ENCODE measurements around the gene LCMT1. TPM values are rescaled to one million over a fixed set of nuclear protein-coding genes. Genes with fewer than 3 reads are reported as not detected.

LCMT1 gene
- total RNA-seq, 4 donors from 2014 or later: 10.8 to 24.5 (median 18.0) TPM

DNA sequence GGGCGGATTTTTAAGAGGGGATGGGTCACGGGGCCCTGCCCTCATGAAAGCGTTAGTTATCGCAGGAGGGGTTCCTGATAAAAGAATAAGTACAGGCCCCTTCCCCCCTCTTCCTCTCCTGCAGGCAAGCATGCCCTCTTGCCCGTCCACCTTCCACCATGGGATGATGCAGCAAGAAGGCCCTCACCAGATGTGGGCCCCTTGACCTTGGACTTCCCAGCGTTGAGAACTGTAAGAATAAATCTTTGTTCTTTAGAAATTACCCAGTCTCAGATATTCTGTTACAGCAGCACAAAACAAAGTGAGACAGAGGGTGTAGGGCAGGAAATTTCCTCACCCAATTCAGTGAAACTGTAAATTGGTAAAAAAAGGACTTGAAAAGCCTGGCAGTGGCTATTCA is 27.8 kb upstream of the LCMT1 start:
- Histone ChIP-seq H3K36me3 (peaks cover 0 to 9% (median 2%) of the 10 kb centered on the region in 4 donors), H3K27ac (replicated peaks in 1 of 4) (no peak overlapping the region), H3K4me1 (no peaks in the 10 kb centered on the region), H3K4me3 (no peak overlapping the region), H3K27me3 (no peaks in the 10 kb centered on the region), H3K9me3 (no peaks in the 10 kb centered on the region)
- TF ChIP-seq POLR2A (IDR thresholded peaks at IDR 0.05; ENCODE audit: low read depth) (no peak), POLR2AphosphoS5 (IDR thresholded peaks at IDR 0.05) (no peak), EP300 (IDR thresholded peaks at IDR 0.05) (no peak)
- TF ChIP-seq, protein P1, sequence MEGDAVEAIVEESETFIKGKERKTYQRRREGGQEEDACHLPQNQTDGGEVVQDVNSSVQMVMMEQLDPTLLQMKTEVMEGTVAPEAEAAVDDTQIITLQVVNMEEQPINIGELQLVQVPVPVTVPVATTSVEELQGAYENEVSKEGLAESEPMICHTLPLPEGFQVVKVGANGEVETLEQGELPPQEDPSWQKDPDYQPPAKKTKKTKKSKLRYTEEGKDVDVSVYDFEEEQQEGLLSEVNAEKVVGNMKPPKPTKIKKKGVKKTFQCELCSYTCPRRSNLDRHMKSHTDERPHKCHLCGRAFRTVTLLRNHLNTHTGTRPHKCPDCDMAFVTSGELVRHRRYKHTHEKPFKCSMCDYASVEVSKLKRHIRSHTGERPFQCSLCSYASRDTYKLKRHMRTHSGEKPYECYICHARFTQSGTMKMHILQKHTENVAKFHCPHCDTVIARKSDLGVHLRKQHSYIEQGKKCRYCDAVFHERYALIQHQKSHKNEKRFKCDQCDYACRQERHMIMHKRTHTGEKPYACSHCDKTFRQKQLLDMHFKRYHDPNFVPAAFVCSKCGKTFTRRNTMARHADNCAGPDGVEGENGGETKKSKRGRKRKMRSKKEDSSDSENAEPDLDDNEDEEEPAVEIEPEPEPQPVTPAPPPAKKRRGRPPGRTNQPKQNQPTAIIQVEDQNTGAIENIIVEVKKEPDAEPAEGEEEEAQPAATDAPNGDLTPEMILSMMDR (IDR thresholded peaks at IDR 0.05): no peak
- 79% methylated on average over 6 of the region's 6 CpGs for WGBS
- intact Hi-C loops (cut with DNase I): no loop called here
- no peak for DNase-seq (ENCODE audit: extremely low spot score)

GRCh38 chr16:25084797-25085196 is 26.7 kb upstream of the LCMT1 start:
- Histone ChIP-seq H3K9me3 (no peaks in the 10 kb centered on the region), H3K27ac (replicated peaks in 1 of 4) (no peak overlapping the region), H3K4me3 (no peak overlapping the region), H3K4me1 (no peaks in the 10 kb centered on the region), H3K27me3 (no peaks in the 10 kb centered on the region), H3K36me3 (peaks cover 0 to 9% (median 2%) of the 10 kb centered on the region in 4 donors)
- no peak for DNase-seq (ENCODE audit: extremely low spot score)
- intact Hi-C loops (cut with DNase I): no loop called here
- TF ChIP-seq, protein P1 (IDR thresholded peaks at IDR 0.05): no peak
- TF ChIP-seq EP300 (IDR thresholded peaks at IDR 0.05) (no peak), POLR2AphosphoS5 (IDR thresholded peaks at IDR 0.05) (no peak), POLR2A (IDR thresholded peaks at IDR 0.05; ENCODE audit: low read depth) (no peak)
- 76% methylated on average over 6 of the region's 6 CpGs for WGBS

DNA sequence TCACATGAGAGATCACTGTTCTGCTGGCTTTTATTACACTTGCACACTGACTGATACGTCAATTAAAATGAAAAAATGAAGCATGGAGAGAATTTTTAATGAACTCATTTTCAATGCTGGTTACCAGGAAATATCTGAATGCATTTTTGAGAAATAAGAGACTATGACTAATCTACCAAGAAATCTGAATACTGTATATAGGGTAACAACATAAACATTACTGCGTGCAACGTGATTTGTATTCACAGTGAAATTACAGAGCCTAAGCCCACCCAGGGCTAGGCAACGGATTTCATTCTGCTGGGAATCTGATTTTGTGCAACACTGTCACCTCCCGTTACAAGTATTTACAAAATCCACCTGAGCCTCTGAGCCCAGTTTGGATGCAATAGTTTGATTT is 23.8 kb upstream of the LCMT1 start:
- no peaks in the 10 kb centered on the region for H3K9me3 ChIP-seq
- DNase-seq (ENCODE audit: extremely low spot score): no peak
- H3K27ac ChIP-seq (replicated peaks in 1 of 4): no peak overlapping the region
- no peaks in the 10 kb centered on the region for H3K4me1 ChIP-seq
- 64% methylated on average over 5 of the region's 5 CpGs for WGBS
- TF ChIP-seq POLR2AphosphoS5 (IDR thresholded peaks at IDR 0.05) (no peak), POLR2A (IDR thresholded peaks at IDR 0.05; ENCODE audit: low read depth) (no peak), EP300 (IDR thresholded peaks at IDR 0.05) (no peak)
- TF ChIP-seq, protein P1 (IDR thresholded peaks at IDR 0.05): no peak
- H3K27me3 ChIP-seq: no peaks in the 10 kb centered on the region
- intact Hi-C loops (cut with DNase I): no loop called here
- H3K4me3 ChIP-seq: no peak overlapping the region
- peaks cover 0 to 9% (median 2%) of the 10 kb centered on the region in 4 donors for H3K36me3 ChIP-seq

GRCh38 chr16:25089351-25089750 is 22.2 kb upstream of the LCMT1 start:
- no peaks in the 10 kb centered on the region for H3K27me3 ChIP-seq
- no peaks in the 10 kb centered on the region for H3K4me1 ChIP-seq
- H3K4me3 ChIP-seq: no peak overlapping the region
- TF ChIP-seq POLR2A (IDR thresholded peaks at IDR 0.05; ENCODE audit: low read depth) (no peak), POLR2AphosphoS5 (IDR thresholded peaks at IDR 0.05) (no peak), EP300 (IDR thresholded peaks at IDR 0.05) (no peak)
- TF ChIP-seq, protein P1 (IDR thresholded peaks at IDR 0.05): no peak
- 80% methylated on average over 1 of the region's 5 CpGs for WGBS
- no peaks in the 10 kb centered on the region for H3K9me3 ChIP-seq
- intact Hi-C loops (cut with DNase I): no loop called here
- DNase-seq (ENCODE audit: extremely low spot score): no peak
- no peak overlapping the region for H3K27ac ChIP-seq (replicated peaks in 1 of 4)
- peaks cover 0 to under 1% (median 0%) of the 10 kb centered on the region in 4 donors for H3K36me3 ChIP-seq

DNA sequence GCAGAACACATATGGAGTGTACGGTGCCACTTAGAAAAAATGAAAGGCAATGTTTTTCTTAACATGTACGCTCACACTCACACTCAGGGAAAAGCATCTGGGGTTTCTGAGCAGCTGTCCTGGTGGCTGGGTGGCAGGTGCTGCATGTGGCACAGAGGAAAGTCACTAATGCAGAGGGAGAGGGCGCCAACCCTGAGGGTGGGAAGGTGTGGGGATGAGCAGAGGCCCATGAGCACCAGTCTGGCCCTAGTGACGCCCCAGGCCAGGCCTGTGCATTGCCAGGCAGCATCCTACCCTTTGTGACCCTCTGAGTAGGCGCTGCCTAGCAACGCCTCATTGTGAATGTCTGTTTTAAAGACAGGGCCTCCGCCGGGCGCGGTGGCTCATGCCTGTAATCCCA is 19.1 kb upstream of the LCMT1 start:
- intact Hi-C loops (cut with DNase I): no loop called here
- WGBS: 77% methylated on average over 10 of the region's 10 CpGs
- Histone ChIP-seq H3K9me3 (no peaks in the 10 kb centered on the region), H3K36me3 (no peaks in the 10 kb centered on the region), H3K4me1 (no peaks in the 10 kb centered on the region), H3K4me3 (no peak overlapping the region), H3K27me3 (no peaks in the 10 kb centered on the region), H3K27ac (replicated peaks in 1 of 4) (no peak overlapping the region)
- no peak for DNase-seq (ENCODE audit: extremely low spot score)
- TF ChIP-seq, protein P1 (IDR thresholded peaks at IDR 0.05): no peak
- TF ChIP-seq POLR2AphosphoS5 (IDR thresholded peaks at IDR 0.05): no peak

All from esophagus muscularis mucosa (tissue), 4 donors.